PC-3 (cell line): ENCODE measurements around the gene COG5. TPM values are rescaled to one million over a fixed set of nuclear protein-coding genes. Genes with fewer than 3 reads are reported as not detected.

Source experiments
- ATAC-seq: fragments of 200-7000 bp; cut with Tn5 transposase; 2 replicates; pipeline ENCODE4 v1.9.1; 2020; ENCODE audit warnings: mild to moderate bottlenecking, moderate library complexity
- BruUV-seq: library from RNA; stranded (reverse); fragments of 400-500 nt; replicated peaks from 2 replicates; lab custom pipeline; 2021; lab: Mats Ljungman, UMichigan
- CTCF ChIA-PET: fragments of 300-600 bp; sonication (Branson Sonifier 250); formaldehyde crosslinking; loops from one replicate; lab custom pipeline; 2022; ENCODE audit warnings: antibody characterized with exemption; lab: Charles Lee
- POLR2A ChIA-PET: fragments of 300-600 bp; sonication (Branson Sonifier 250); formaldehyde crosslinking; loops from one replicate; lab custom pipeline; 2022; ENCODE audit warnings: antibody characterized with exemption; ENCODE audit not compliant: unreplicated experiment; lab: Charles Lee
- DNase-seq: peaks from one replicate; pipeline ENCODE4 v3.0.0-alpha.2; 2015
- H2AFZ ChIP-seq: fragments of 300-600 bp; sonication (generic); 2 replicates; pipeline ENCODE4 v1.6.0; 2016; ENCODE audit warnings: antibody characterized with exemption, low read length
- H3F3A ChIP-seq: fragments of 300-600 bp; sonication (generic); one replicate; pipeline ENCODE4 v1.6.0; 2017; ENCODE audit warnings: antibody characterized with exemption, low read length, control low read depth, mild to moderate bottlenecking; ENCODE audit not compliant: unreplicated experiment
- H3K27ac ChIP-seq: fragments of 300-600 bp; sonication (generic); 2 replicates; pipeline ENCODE4 v1.5.1; 2016; ENCODE audit warnings: mild to moderate bottlenecking, low read length
- H3K27me3 ChIP-seq: fragments of 300-600 bp; sonication (generic); 2 replicates; pipeline ENCODE4 v1.6.1; 2016; ENCODE audit warnings: low read length, mixed read lengths
- H3K36me3 ChIP-seq: fragments of 300-600 bp; sonication (generic); 2 replicates; pipeline ENCODE4 v1.6.1; 2016; ENCODE audit warnings: low read depth, mixed run types, low read length, mixed read lengths
- H3K4me1 ChIP-seq: fragments of 300-600 bp; sonication (generic); 2 replicates; pipeline ENCODE4 v1.5.1; 2016; ENCODE audit warnings: low read length; ENCODE audit not compliant: insufficient read depth
- H3K4me2 ChIP-seq: fragments of 300-600 bp; sonication (generic); 2 replicates; pipeline ENCODE4 v1.6.0; 2016; ENCODE audit warnings: low read length
- H3K4me3 ChIP-seq: fragments of 300-600 bp; sonication (generic); 2 replicates; pipeline ENCODE4 v1.5.1; 2016; ENCODE audit warnings: mild to moderate bottlenecking, low read length, mixed read lengths
- H3K79me2 ChIP-seq: fragments of 300-600 bp; sonication (generic); 2 replicates; pipeline ENCODE4 v1.6.1; 2017; ENCODE audit warnings: low read length, mixed read lengths
- H3K9ac ChIP-seq: fragments of 300-600 bp; sonication (generic); 2 replicates; pipeline ENCODE4 v1.6.0; 2016; ENCODE audit warnings: mild to moderate bottlenecking, low read length
- H3K9me2 ChIP-seq: fragments of 300-600 bp; sonication (generic); replicated peaks from 2 replicates; pipeline ENCODE4 v1.6.1; 2016; ENCODE audit warnings: mixed run types, low read length, mixed read lengths
- H3K9me3 ChIP-seq: fragments of 300-600 bp; sonication (generic); 2 replicates; pipeline ENCODE4 v1.6.1; 2016; ENCODE audit warnings: low read length, mixed read lengths
- H4K20me1 ChIP-seq: fragments of 300-600 bp; sonication (generic); 2 replicates; pipeline ENCODE4 v1.6.1; 2016; ENCODE audit warnings: low read length, mixed read lengths
- CTCF ChIP-seq: fragments of 300-600 bp; sonication (generic); conservative IDR thresholded peaks from 2 replicates; pipeline ENCODE4 v1.5.1; 2017; ENCODE audit warnings: antibody characterized with exemption, low read depth, mild to moderate bottlenecking, low read length
- EZH2 ChIP-seq: fragments of 300-600 bp; sonication (generic); IDR thresholded peaks from one replicate; pipeline ENCODE4 v1.6.1; 2017; ENCODE audit warnings: antibody characterized with exemption, mild to moderate bottlenecking, low read length; ENCODE audit not compliant: unreplicated experiment
- EZH2phosphoT487 ChIP-seq: fragments of 300-600 bp; sonication (generic); IDR thresholded peaks from 2 replicates; pipeline ENCODE4 v1.6.1; 2018; ENCODE audit warnings: mild to moderate bottlenecking, antibody characterized with exemption, low read length, borderline replicate concordance
- intact Hi-C: fragments of 100-400 bp; cut with micrococcal nuclease; formaldehyde crosslinking; loops from 2 replicates; pipeline ENCODE4 v1.9.0; 2023
- total RNA-seq: library from RNA; depleted of rRNA; stranded (reverse); fragments of >200 nt; gene quantifications from 2 replicates; pipeline ENCODE4 v1.2.3, GENCODE V29; 2014

COG5 gene
- total RNA-seq, 1 experiment from 2014 or later, result 51.7 TPM

DNA sequence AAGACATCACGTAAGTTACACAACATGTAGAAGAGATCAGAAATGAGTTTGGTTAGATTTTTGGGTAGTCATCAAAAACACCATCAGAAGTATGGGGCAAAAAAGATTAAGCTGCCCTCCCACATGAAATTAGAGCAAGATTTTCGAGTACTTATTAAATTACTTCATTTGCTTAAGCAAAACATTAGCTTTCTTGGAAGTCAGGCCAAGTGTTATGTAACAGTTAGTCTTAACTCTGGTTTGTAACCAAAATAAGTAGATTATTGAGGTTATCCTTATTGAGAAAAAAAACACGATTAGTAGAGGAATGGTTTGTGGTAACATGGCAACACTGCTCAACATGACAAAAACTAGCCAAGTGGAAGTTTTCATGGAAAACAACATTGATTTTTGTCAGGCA is 357.0 kb downstream of the COG5 start:
- H3K4me3 ChIP-seq, result no peak overlapping the region
- H3K4me1 ChIP-seq, result 0 out of 2 replicates have a peak, but pooled peaks cover 8% of the 10 kb centered on the region
- H4K20me1 ChIP-seq, result no peaks in the 10 kb centered on the region
- TF ChIP-seq CTCF (no peak), EZH2phosphoT487 (no peak), EZH2 (no peak)
- H3K4me2 ChIP-seq, result no peak overlapping the region
- H3K9me2 ChIP-seq, result no peaks in the 10 kb centered on the region
- no peaks in the 10 kb centered on the region for H3K79me2 ChIP-seq
- H3K36me3 ChIP-seq, result peaks cover 9% of the 10 kb centered on the region
- ChIA-PET POLR2A (no interaction called here), CTCF (no interaction called here)
- no peak for DNase-seq
- H3K27ac ChIP-seq, result no peak overlapping the region
- H3F3A ChIP-seq, result no peaks in the 10 kb centered on the region
- no peaks in the 10 kb centered on the region for H3K9me3 ChIP-seq
- ATAC-seq, result no peak
- BruUV-seq, result no TSS peak
- H3K9ac ChIP-seq, result no peak overlapping the region
- no peaks in the 10 kb centered on the region for H3K27me3 ChIP-seq
- H2AFZ ChIP-seq, result no peak overlapping the region
- intact Hi-C loops, result no loop called here

- Histone ChIP-seq H3K4me2 (no peak overlapping the region), H3K9me2 (no peaks in the 10 kb centered on the region), H3K9me3 (no peaks in the 10 kb centered on the region), H3F3A (no peaks in the 10 kb centered on the region), H3K79me2 (no peaks in the 10 kb centered on the region), H4K20me1 (no peaks in the 10 kb centered on the region), H3K36me3 (peaks cover 9% of the 10 kb centered on the region), H3K27me3 (no peaks in the 10 kb centered on the region), H3K4me3 (no peak overlapping the region), H3K27ac (no peak overlapping the region), H3K4me1 (0 out of 2 replicates have a peak, but pooled peaks cover 8% of the 10 kb centered on the region), H3K9ac (no peak overlapping the region), H2AFZ (no peak overlapping the region)
- TF ChIP-seq EZH2phosphoT487 (no peak), EZH2 (no peak), CTCF (no peak)
- ChIA-PET POLR2A (no interaction called here), CTCF (interaction anchor here (0.6 kb wide), 1 partner anchor 672 kb away, joined by 3 read pairs; no protein-coding TSS in a partner anchor)
- no peak for DNase-seq
- intact Hi-C loops, result no loop called here
- no TSS peak for BruUV-seq
- no peak for ATAC-seq
Measured at GRCh38 chr7:107206136-107206535, 357.6 kb downstream of the COG5 start.

- ATAC-seq (no peak), DNase-seq (no peak)
- Histone ChIP-seq H3K27ac (no peak overlapping the region), H3K9me3 (no peaks in the 10 kb centered on the region), H3K27me3 (no peaks in the 10 kb centered on the region), H3K36me3 (peaks cover 5% of the 10 kb centered on the region), H2AFZ (no peak overlapping the region), H3K9me2 (no peaks in the 10 kb centered on the region), H3K9ac (no peak overlapping the region), H3F3A (no peaks in the 10 kb centered on the region), H3K79me2 (no peaks in the 10 kb centered on the region), H3K4me2 (no peak overlapping the region), H3K4me1 (0 out of 2 replicates have a peak, but pooled peaks cover 3% of the 10 kb centered on the region), H4K20me1 (no peaks in the 10 kb centered on the region), H3K4me3 (no peak overlapping the region)
- intact Hi-C loops, result loop anchor here (2.0 to 5.0 kb wide), 4 partner anchors 109 to 374 kb away; no protein-coding TSS in a partner anchor
- TF ChIP-seq EZH2, result no peak
- TF ChIP-seq EZH2phosphoT487, result no peak
- no peak for TF ChIP-seq CTCF
- BruUV-seq, result no TSS peak
- CTCF ChIA-PET, result no interaction called here
- POLR2A ChIA-PET, result no interaction called here
Measured at GRCh38 chr7:107203607-107204006, 360.1 kb downstream of the COG5 start.
